Activated CD4-positive, CD25-positive, alpha-beta regulatory T cell treated with anti-CD3 and anti-CD28 coated beads, Interleukin-2, amount 50 U/mL, for 16 hours (primary cell): ENCODE results near the gene RUNX1.

ENCODE experiments used
- DNase-seq: peaks from one replicate; pipeline ENCODE4 v3.0.0-alpha.2; 2020; ENCODE audit warnings: low read depth, low spot score

The RUNX1 gene

GRCh38 chr21:34992736-34993398 lies 56.2 kb downstream of the RUNX1 start:
- DNase-seq, result no peak

- no peak for DNase-seq
These were observed 56.9 kb downstream of the RUNX1 start for GRCh38 chr21:34992180-34992579.

GRCh38 chr21:34991366-34991957 lies 57.6 kb downstream of the RUNX1 start:
- DNase-seq, result no peak

DNA sequence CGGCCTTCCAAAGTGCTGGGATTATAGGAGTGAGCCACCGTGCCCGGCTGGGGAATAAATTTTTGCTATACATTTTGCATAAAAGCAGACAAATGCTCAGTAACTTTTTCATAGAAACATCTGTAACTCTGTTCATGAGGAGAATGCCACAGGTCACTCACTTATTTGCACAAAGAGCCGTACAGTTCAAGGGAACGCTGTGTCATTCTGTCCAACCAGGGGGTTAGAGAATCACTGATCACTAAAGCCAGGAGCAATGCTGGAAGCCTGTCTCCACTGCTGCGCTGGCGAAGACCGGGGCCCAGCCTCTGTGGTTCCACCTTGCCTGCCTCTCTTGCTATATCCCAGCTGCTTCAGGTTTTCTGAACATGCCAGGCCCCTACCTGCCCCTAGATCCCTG lies 58.3 kb downstream of the RUNX1 start:
- no peak for DNase-seq

DNA sequence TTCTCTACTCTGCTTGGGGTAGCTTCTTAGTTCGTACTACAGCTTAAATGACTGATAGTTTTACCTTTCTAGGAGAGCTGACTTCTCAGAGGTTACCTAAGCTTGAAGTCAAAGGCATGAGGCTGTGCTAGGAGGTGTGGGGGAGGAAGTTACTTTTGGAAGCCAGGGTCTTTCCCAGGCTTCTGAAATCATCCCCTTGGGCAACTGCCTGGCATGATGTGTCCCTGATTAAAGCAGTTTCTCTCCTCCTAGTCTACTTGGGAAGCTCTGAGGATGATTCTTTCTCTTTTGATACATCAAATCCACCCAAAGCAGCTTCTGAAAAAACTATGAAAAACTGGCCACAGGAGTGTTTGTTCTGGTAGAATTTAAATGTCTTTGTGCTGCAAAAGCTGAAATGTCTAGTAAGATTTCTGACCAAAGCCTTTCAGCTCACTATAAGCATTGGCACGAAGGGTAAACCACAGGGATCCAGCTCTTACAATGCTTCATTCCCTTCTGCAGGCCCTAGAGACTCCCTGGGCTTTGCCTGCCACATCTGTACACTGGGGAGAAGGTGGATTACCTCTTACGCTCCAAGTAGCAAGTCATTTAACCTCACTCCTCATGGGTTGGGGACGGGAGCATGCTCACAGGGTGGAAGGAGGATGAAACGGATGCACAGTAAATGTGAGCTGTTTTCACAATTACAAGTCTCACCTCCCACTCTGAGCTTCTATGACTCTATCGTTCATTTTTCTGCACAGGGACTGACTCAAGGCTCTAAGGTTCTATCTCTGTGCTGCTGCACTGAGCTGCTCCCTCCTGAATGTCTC lies 59.6 kb downstream of the RUNX1 start:
- peak; percentile 23 for DNase-seq

DNA sequence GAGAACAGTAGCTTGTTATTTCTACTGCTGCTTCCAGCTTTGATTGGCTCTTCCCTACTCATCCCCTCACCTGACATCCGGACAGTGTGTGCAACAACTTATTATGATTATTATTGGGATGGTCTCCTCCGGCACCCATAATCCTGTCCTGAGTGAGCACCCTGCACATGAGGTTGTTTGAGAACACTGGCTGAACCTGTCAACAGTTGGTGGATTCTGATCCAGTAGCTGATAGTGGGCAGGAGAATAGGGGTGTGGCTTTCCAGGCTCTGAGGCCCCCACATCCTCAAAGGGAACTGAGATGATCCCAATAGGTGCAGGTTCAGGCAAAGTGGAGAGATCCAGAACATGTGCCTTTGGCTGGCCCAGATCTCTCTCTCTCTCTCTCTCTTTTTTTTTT lies 60.5 kb downstream of the RUNX1 start:
- no peak for DNase-seq

- no peak for DNase-seq
These were observed 61.0 kb downstream of the RUNX1 start for GRCh38 chr21:34988139-34988538.

- DNase-seq, result no peak
These were observed 61.5 kb downstream of the RUNX1 start for GRCh38 chr21:34987501-34988072.

DNA sequence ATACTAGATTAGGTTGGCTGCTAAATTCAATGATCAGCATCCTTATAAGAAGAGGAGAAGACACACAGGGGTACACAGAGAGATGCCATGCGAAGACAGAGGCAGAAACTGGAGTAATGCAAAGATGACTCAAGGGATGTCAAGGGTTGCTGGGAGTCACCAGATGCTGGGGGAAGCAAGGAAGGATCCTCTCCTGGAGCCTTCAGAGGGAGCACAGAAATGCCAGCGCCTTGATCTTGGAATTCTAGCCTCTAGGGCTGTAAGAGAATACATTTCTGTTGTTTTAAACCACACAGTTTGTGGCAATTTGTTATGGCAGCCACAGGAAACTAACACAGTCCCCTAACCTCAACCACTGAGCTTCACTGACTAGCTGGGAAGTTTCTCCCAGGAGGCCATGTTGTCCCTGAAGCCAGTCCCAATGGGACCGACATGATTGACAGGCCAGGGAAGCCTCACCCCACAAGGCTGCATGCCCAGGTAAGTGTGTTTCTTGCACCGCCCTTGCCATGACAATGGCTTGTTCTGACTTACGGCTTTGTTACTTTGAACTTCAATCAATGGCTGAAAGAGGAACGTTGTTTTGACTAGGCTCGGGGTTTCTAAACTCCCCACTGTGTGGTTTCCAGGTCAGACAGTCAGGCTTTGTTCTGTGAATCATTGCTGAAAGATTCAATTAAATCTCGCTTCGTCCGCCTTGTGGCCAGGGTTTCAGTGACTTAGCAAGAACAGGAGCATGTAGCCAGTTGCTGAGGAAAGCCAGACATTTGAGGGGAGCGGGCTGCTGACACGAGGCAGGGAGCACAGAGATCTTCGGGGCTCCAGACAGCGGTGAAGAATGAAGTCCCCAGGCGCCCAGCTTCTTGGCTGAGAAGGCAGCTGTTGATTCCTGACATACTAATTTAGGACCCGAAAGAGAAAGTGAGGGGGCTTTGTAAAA lies 62.3 kb downstream of the RUNX1 start:
- peak; percentile 54 for DNase-seq

GRCh38 chr21:34984356-34985058 lies 64.6 kb downstream of the RUNX1 start:
- DNase-seq, result no peak

- peak; percentile 43 for DNase-seq
These were observed 65.4 kb downstream of the RUNX1 start for GRCh38 chr21:34983680-34984086.

- no peak for DNase-seq
These were observed 67.3 kb downstream of the RUNX1 start for GRCh38 chr21:34981791-34982190.

- DNase-seq, result no peak
These were observed 68.5 kb downstream of the RUNX1 start for GRCh38 chr21:34980423-34981115.

- DNase-seq, result no peak
These were observed 69.7 kb downstream of the RUNX1 start for GRCh38 chr21:34979383-34979782.

- DNase-seq, result no peak
These were observed 71.8 kb downstream of the RUNX1 start for GRCh38 chr21:34977333-34977732.

DNA sequence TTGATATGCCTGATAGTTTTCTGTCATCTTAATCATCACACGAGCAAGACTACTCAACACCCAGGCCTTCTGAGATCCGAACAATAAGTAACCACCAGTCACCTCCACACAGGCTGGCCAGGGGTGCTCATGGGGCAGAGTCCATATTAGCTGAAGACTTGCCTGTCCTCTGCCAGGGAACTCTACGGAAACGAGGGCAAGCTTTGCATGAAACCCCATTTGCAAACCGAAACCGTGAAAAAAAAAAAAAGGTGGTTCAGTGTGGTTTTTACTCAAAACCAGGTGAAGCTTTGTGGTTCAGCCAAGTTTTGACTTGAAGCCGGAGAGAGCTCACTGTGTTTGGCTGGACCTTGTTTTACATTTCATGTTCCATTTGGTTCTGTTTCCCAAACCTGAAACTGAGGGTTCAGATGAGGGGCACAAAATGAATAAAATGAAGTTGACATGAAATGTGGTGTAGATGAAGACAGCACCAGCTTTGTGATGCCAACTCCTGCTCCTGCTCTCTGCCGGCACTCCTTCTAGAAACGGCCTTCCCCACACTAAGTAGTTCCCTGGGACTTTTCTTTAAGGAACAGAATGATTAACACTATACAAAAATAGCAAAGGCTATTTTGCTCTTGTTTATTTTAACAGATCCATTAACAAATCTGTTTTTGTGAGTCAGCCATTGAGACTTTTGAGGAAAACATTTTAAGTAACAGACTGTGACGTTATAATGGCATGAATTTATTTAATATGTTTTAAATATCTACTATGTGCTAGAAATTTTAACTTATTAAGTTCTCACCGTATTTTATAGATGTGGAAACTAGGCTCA lies 74.7 kb downstream of the RUNX1 start:
- peak; percentile 17 for DNase-seq

GRCh38 chr21:34973685-34974084 lies 75.4 kb downstream of the RUNX1 start:
- DNase-seq, result no peak

- no peak for DNase-seq
These were observed 77.4 kb downstream of the RUNX1 start for GRCh38 chr21:34971656-34972055.

GRCh38 chr21:34970566-34970965 lies 78.5 kb downstream of the RUNX1 start:
- DNase-seq, result no peak
